HG03139 (cell line): ENCODE measurements around the gene CRTAP.
"Not testable (repeated sequence)": the region's sequence is repeated elsewhere in the genome, so short reads cannot be mapped to it uniquely, and the experiment has no call there.

Experiments used
- ATAC-seq: cut with Tn5 transposase; IDR thresholded peaks from one replicate; pipeline ENCODE4 v1.9.1; 2021; ENCODE audit not compliant: unreplicated experiment

CRTAP gene

DNA sequence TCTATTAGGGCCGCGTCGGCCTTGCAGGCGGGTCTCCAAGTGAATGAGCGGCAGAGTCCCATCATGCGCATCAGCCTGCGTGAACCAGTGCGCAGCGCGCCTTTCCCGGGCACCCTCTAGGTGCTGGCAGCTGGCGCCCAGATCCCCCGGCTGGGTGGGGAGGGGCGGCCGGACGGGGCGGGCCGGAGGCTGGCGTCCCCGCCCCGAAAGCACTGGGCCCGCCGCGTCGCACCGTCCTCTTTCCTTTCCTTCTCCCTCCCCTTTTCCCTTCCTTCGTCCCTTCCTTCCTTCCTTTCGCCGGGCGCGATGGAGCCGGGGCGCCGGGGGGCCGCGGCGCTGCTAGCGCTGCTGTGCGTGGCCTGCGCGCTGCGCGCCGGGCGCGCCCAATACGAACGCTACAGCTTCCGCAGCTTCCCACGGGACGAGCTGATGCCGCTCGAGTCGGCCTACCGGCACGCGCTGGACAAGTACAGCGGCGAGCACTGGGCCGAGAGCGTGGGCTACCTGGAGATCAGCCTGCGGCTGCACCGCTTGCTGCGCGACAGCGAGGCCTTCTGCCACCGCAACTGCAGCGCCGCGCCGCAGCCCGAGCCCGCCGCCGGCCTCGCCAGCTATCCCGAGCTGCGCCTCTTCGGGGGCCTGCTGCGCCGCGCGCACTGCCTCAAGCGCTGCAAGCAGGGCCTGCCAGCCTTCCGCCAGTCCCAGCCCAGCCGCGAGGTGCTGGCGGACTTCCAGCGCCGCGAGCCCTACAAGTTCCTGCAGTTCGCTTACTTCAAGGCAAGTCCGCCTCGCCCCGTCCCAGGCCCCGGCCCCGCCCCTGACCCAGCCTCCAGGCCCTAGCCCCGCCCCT is at the start of gene CRTAP:
Gene CRTAP (plus strand): TSS at position 243 of the 850 bp plus-strand sequence. CDS start 64 bp downstream, at position 307.
- peak; percentile 85 for ATAC-seq

DNA sequence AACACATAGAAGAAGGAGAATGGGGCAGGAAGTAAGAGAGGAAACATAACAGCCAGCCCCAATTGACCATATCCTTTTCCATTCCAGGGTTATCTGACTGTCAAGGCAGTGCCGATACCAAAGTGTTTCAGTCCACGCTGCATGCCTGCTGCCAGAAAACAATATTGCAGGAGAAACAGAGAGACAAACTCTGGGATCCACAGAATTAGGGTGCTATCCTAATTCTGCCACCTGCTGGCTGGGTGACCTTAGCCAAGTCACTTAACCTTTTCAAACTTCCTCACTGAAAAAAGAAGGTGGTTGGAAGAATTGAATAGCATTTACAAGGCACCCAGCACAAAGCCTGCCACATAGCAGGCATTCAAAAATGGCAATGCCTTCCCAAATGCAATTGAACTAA is 48.9 kb upstream of the CRTAP start:
- ATAC-seq: no peak

GRCh38 chr3:33067484-33067883 is 46.3 kb upstream of the CRTAP start:
- no peak for ATAC-seq

GRCh38 chr3:33069862-33070261 is 44.0 kb upstream of the CRTAP start:
- not testable (repeated sequence) for ATAC-seq

GRCh38 chr3:33071181-33071580 is 42.6 kb upstream of the CRTAP start:
- no peak for ATAC-seq

- ATAC-seq: no peak
These were observed 41.9 kb upstream of the CRTAP start for GRCh38 chr3:33071946-33072345.

- ATAC-seq: no peak
These were observed 39.4 kb upstream of the CRTAP start for GRCh38 chr3:33074217-33075067.

DNA sequence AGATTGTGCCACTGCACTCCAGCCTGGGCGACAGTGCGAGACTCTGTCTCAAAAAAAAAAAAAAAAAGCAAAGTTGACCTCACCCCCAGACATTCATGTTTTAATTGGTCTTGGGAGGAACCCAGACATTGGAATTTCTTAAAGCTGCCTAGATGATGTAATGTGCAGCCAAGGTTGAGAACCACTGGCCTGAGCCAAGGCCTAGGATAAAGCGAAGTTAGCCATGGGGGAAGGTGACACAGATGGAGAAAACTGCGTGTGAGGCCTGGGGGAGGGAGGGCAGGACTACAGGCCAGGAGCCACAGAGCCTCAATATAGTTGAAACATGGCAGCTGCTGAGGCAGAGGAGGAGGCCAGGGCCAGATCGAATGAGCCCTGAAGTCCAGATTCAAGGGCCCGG is 37.8 kb upstream of the CRTAP start:
- ATAC-seq: no peak

GRCh38 chr3:33076952-33077351 is 36.9 kb upstream of the CRTAP start:
- ATAC-seq: no peak

- no peak for ATAC-seq
These were observed 35.8 kb upstream of the CRTAP start for GRCh38 chr3:33077976-33078375.

GRCh38 chr3:33079813-33080212 is 34.0 kb upstream of the CRTAP start:
- not testable (repeated sequence) for ATAC-seq

GRCh38 chr3:33081812-33082211 is 32.0 kb upstream of the CRTAP start:
- ATAC-seq: no peak

DNA sequence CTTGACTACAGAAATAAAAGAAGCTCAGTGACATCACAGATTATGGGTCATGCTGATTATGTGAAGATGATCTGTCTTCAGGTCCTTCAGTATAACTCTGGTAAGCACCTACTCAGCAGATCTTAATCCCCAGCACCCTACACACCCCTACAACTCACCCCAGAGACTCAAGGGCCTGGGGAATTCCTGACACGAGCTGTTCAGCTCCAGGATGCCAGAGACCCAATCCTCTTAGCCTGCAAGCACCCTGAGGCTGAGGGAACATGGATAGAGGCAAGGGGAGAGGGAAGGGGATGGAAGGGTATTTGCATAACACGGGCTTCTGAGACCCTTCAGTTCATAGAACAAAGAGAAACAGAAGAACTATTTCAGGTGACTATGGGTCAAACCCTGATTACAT is 29.9 kb upstream of the CRTAP start:
- no peak for ATAC-seq

DNA sequence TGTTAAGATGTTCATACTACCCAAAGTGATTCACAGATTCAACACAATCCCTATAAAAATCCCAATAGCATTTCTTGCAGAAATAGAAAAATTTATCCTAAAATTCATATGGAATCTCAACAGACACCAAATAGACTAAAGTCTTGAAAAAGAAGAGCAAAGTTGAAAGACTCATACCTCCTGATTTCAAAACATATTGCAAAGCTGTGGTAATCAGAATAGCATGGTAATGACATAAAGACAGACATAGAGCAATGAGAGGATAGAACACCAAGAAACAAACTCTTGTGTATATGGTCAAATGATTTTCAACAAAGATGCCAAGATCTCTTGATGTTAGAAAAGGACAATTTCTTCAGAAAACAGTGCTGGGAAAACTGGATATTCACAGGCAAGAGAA is 25.1 kb upstream of the CRTAP start:
- no peak for ATAC-seq

GRCh38 chr3:33089515-33089914 is 24.3 kb upstream of the CRTAP start:
- peak; percentile 93 for ATAC-seq

GRCh38 chr3:33091746-33092145 is 22.1 kb upstream of the CRTAP start:
- no peak for ATAC-seq

DNA sequence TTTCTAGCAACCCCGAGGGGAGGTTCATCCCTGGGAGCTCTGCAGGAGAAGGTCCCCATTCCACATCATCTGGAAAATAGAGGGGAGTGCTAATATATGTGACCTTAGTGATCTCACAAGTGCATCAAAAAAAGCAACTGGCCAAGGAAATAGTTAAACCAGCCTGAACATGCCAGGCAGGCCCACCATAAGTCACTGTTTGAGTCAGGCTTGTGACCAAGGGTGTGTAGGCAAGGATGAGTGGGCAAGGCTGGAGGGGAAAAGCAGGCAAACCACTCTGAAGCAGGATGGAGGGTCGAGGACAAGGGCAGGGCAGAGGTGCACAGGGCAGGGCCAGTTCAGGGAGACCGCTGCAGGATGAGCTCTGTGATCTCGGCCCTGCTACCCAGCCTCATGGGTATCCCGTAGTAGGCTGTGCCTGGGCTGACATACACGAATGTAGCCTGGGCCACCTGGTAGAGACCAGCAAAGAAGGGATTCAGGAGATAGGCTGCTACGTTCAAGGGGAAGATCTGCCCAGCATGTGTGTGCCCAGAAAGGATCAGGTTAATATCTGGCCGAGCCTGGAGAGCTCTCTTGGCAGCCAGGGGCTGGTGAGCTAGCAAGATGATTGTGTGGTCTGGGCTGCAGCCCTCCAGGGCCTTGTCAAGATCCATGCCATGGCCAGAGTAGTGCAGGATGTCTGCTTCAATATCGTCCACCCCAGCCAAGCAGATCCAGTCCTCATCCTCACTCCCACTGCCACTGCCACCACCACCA is 21.1 kb upstream of the CRTAP start:
- no peak for ATAC-seq

GRCh38 chr3:33093847-33094246 is 20.0 kb upstream of the CRTAP start:
- ATAC-seq: no peak

GRCh38 chr3:33095436-33095835 is 18.4 kb upstream of the CRTAP start:
- no peak for ATAC-seq

DNA sequence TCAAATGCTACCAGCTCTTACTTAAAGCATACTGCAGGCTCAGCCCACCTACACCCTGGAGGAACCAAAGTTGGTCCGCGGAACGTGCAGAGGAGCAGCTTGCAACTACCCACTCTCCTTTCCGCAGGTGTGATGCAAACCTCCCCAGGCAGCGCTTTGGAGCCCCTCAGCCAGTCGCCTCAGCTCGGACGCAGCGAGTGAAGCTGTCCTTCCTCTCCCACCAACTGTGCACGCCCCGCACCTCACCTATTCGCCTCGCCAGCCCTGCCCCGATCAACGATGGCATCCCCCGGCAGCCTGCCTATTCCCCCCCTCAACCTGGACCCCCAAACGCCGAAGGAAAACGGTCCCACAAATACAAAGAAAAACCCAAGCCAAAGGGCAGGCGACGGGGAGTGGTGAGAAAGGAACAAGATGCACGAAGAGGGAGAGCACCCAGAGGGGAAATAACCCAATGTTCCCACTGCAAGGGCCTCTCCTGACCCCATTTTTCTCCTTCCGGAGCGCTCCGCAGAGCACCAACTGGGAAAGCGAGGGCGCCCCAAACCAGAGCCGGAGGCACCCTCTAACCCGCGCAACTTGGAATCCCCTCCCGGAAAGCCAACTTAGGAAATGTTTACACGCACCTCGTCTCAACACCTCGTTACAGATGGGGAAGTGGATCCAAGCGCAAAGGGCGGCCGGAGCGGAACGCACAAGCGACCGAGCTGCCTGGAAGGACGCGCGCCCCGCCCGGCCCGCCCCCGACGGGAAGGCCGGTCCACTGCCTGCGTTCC is 17.5 kb upstream of the CRTAP start:
- ATAC-seq: peak; percentile 40
